ENCODE measurements around the gene MARK3. TPM values are rescaled to one million over a fixed set of nuclear protein-coding genes. Genes with fewer than 3 reads are reported as not detected.

Gene MARK3
- total and polyA plus RNA-seq, 10 of the 15 experiments (the other 5 are each of a cell fraction or from before 2014, with no cell fraction given), result 10.7 to 75.1 (median 41.4) TPM

- H3K36me3 ChIP-seq (ENCODE audit: control insufficient read depth in 2 of 2, insufficient read depth in 2 of 2, low read length in 1 of 2), result peaks cover 0 to 5% of the 10 kb centered on the region in 2 experiments
- intact Hi-C loops (cut with micrococcal nuclease; ENCODE audit: unreplicated experiment) (no loop called here), in situ Hi-C loops (cut with MboI) (no loop called here)
- ChIA-PET POLR2A (interaction anchor here (0.6 to 1.5 kb wide), 4 partner anchors 11 to 68 kb away, joined by 3 to 7 read pairs (median 4); no protein-coding TSS in a partner anchor), CTCF (interaction anchor here (0.7 to 2.5 kb wide), 3 partner anchors 25 to 38 kb away, joined by 3 to 9 read pairs (median 5); no protein-coding TSS in a partner anchor), RAD21 (ENCODE audit: unreplicated experiment) (interaction anchor here (0.6 kb wide), 1 partner anchor 26 kb away, joined by 3 read pairs; no protein-coding TSS in a partner anchor), SMC1A (ENCODE audit: uncharacterized antibody, unreplicated experiment) (interaction anchor here (0.6 to 2.4 kb wide), 6 partner anchors 12 to 42 kb away, joined by 3 to 20 read pairs (median 4); no protein-coding TSS in a partner anchor)
- whole genome bisulfite sequencing (ENCODE audit: insufficient coverage, insufficient replicate concordance, low lambda C conversion rate, missing lambda C conversion rate), result 35% methylated on average over 3 of the region's 3 CpGs
- ATAC-seq (peak; percentile 69), FAIRE-seq (peak; percentile 47), DNase-seq (ENCODE audit: low read depth, low spot score) (no peak)
- H3K27ac ChIP-seq (ENCODE audit: control insufficient read depth, insufficient read depth), result peak overlapping the region; percentile 16
- peak overlapping the region; percentile 36; the same call in 1 of the 2 replicates for H3K4me2 ChIP-seq (ENCODE audit: control insufficient read depth, insufficient read depth)
- TSS peak; percentile 45 for BruUV-seq (replicated peaks)
- no peak overlapping the region for H3K4me3 ChIP-seq
- H3K4me1 ChIP-seq (ENCODE audit: control insufficient read depth, insufficient read depth, low read length), result peaks cover 10% of the 10 kb centered on the region
- H3K9me3 ChIP-seq (replicated peaks; ENCODE audit: control insufficient read depth, insufficient read depth, low read length), result no peaks in the 10 kb centered on the region
- no peaks in the 10 kb centered on the region for H4K20me1 ChIP-seq (ENCODE audit: control insufficient read depth, insufficient read depth)
- H2AFZ ChIP-seq (ENCODE audit: control insufficient read depth, low read depth, low read length), result no peak overlapping the region
- H3K79me2 ChIP-seq (ENCODE audit: control insufficient read depth, insufficient read depth, low read length), result peaks cover 25% of the 10 kb centered on the region
- TF ChIP-seq ZNF217 (IDR thresholded peaks at IDR 0.05), result no peak
- TF ChIP-seq JUNB (IDR thresholded peaks at IDR 0.05), result peak; percentile 30; the same call in 1 of the 2 replicates
- no peaks in the 10 kb centered on the region for H3K27me3 ChIP-seq (replicated peaks in 1 of 2; ENCODE audit: control insufficient read depth in 2 of 2, insufficient read depth in 2 of 2, low read length in 1 of 2)
- no peak overlapping the region for H3K9ac ChIP-seq (ENCODE audit: control insufficient read depth, insufficient read depth, low read length)
Observed at GRCh38 chr14:103428723-103429556, 43.7 kb downstream of the MARK3 start.

DNA sequence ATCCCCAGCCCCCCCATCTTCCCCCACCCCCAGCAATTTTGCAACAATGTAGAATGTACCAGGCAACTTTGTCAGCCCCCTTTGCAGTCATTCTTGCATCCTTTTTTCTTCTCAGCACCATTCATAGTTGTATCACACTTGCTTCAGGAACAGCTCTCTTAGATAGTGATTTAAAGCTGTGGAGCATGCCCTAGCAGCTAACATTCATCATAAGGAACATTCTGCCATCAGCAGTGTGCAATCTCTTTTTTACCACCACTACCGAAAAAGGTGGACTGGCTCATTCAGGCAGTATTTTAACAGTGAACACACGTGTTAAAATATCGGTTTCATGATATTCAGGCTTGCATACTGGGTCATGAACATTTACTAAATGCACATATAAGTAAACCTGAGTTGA, 45.1 kb downstream of the MARK3 start:
- no peak overlapping the region for H3K4me2 ChIP-seq (ENCODE audit: control insufficient read depth, insufficient read depth)
- in situ Hi-C loops (cut with MboI) (no loop called here), intact Hi-C loops (cut with micrococcal nuclease; ENCODE audit: unreplicated experiment) (no loop called here)
- H3K36me3 ChIP-seq (ENCODE audit: control insufficient read depth in 2 of 2, insufficient read depth in 2 of 2, low read length in 1 of 2), result peaks cover 2 to 9% of the 10 kb centered on the region in 2 experiments
- H3K4me1 ChIP-seq (ENCODE audit: control insufficient read depth, insufficient read depth, low read length), result peaks cover 10% of the 10 kb centered on the region
- no peak overlapping the region for H2AFZ ChIP-seq (ENCODE audit: control insufficient read depth, low read depth, low read length)
- ChIA-PET RAD21 (ENCODE audit: unreplicated experiment) (no interaction called here), SMC1A (ENCODE audit: uncharacterized antibody, unreplicated experiment) (interaction anchor here (1.3 kb wide), 1 partner anchor 15 kb away, joined by 4 read pairs; no protein-coding TSS in a partner anchor), CTCF (no interaction called here), POLR2A (no interaction called here)
- no peaks in the 10 kb centered on the region for H3K27me3 ChIP-seq (replicated peaks in 1 of 2; ENCODE audit: control insufficient read depth in 2 of 2, insufficient read depth in 2 of 2, low read length in 1 of 2)
- H3K9ac ChIP-seq (ENCODE audit: control insufficient read depth, insufficient read depth, low read length), result no peak overlapping the region
- ATAC-seq, result no peak
- H3K9me3 ChIP-seq (replicated peaks; ENCODE audit: control insufficient read depth, insufficient read depth, low read length), result no peaks in the 10 kb centered on the region
- no peak overlapping the region for H3K27ac ChIP-seq (ENCODE audit: control insufficient read depth, insufficient read depth)
- BruUV-seq (replicated peaks), result no TSS peak
- 98% methylated on average over 3 of the region's 3 CpGs for WGBS (ENCODE audit: insufficient coverage, insufficient replicate concordance, low lambda C conversion rate, missing lambda C conversion rate)
- H3K4me3 ChIP-seq, result no peak overlapping the region
- peaks cover 4% of the 10 kb centered on the region; the same call in 1 of the 2 replicates for H4K20me1 ChIP-seq (ENCODE audit: control insufficient read depth, insufficient read depth)
- no peak for TF ChIP-seq TAF1 (IDR thresholded peaks at IDR 0.05; ENCODE audit: borderline replicate concordance, low read depth, low read length)
- no peak for TF ChIP-seq BCL11A (IDR thresholded peaks at IDR 0.05; ENCODE audit: low read depth, low read length)
- no peak for TF ChIP-seq GATAD2B (conservative IDR thresholded peaks at IDR 0.05; ENCODE audit: low read depth)
- no peak for TF ChIP-seq USF2 (IDR thresholded peaks at IDR 0.05; ENCODE audit: borderline replicate concordance, low read depth, low read length)
- no peak for TF ChIP-seq BRCA1 (IDR thresholded peaks at IDR 0.05; ENCODE audit: low read depth, low read length)
- no peak for DNase-seq (ENCODE audit: low read depth, low spot score)
- peaks cover 27% of the 10 kb centered on the region for H3K79me2 ChIP-seq (ENCODE audit: control insufficient read depth, insufficient read depth, low read length)
- no peak for FAIRE-seq

All from GM12878 (cell line).